Stimulated activated naive CD8-positive, alpha-beta T cell treated with anti-CD3 and anti-CD28 coated beads, Interleukin-15, amount 100 ng/mL, for 72 hours (primary cell): ENCODE data around the gene PDK2.

ENCODE experiments used
- ATAC-seq: fragments of 150-1000 bp; cut with Tn5 transposase; 2 replicates; pipeline ENCODE4 v1.10.0; 2021; ENCODE audit warnings: mild to moderate bottlenecking, moderate library complexity
- DNase-seq, 2 donors: peaks; one replicate each; pipeline ENCODE4 v3.0.0; 2021 to 2022
- H3K27ac Mint-ChIP-seq, 2 donors: one replicate each; pipeline ENCODE4 v1.8.0; 2022; ENCODE audit warnings: mild to moderate bottlenecking in 2 of 2, mixed read lengths in 2 of 2, moderate library complexity in 2 of 2
- H3K27me3 Mint-ChIP-seq: one replicate; pipeline ENCODE4 v1.8.0; 2022; ENCODE audit warnings: mixed read lengths
- H3K4me1 Mint-ChIP-seq: one replicate; pipeline ENCODE4 v1.8.0; 2022; ENCODE audit warnings: mild to moderate bottlenecking, mixed read lengths
- H3K4me3 Mint-ChIP-seq, 2 donors: one replicate each; pipeline ENCODE4 v1.8.0; 2022; ENCODE audit warnings: mild to moderate bottlenecking in 2 of 2, mixed read lengths in 2 of 2, moderate library complexity in 1 of 2
- H3K9me3 Mint-ChIP-seq, 2 donors: one replicate each; pipeline ENCODE4 v1.8.0; 2022; ENCODE audit warnings: mixed read lengths in 2 of 2

The PDK2 gene

DNA sequence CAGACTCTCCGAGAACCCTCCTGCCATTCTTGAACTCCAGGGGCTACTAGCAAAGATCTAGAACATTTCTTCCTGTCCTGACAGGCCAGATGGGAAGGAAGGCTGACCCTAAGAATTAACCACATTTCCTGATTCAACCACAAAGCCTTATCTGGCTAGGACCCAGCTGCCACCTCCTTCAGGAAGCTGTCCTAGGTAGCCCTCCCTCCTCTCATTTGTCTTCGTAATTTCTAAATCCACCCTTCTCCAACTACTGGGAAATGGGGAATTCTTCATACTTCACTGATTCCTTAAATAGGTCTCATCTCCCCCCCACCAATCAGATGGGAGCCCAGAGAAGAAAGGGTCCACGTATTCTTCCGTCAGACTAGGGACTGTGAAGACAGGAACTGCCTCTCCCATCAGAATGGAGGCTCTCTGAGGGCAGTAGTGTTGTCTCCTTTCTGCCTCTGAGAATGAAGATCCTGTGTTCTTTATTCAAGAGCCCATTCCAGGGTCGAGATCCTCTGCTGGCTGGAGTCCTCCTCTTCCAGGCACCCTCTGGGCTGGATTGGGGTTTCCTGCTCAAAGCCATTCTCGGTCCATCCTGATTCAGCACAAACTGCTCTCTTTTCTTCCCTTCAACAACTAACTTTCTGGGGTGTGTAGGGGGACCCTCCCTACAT, 32.7 kb downstream of the PDK2 start:
- H3K4me3 Mint-ChIP-seq = no peak overlapping the region
- peaks cover 47% of the 10 kb centered on the region for H3K4me1 Mint-ChIP-seq
- H3K9me3 Mint-ChIP-seq = no peaks in the 10 kb centered on the region
- peaks cover 43% of the 10 kb centered on the region for H3K27me3 Mint-ChIP-seq
- DNase-seq (no peak), ATAC-seq (no peak)
- H3K27ac Mint-ChIP-seq = no peak overlapping the region

DNA sequence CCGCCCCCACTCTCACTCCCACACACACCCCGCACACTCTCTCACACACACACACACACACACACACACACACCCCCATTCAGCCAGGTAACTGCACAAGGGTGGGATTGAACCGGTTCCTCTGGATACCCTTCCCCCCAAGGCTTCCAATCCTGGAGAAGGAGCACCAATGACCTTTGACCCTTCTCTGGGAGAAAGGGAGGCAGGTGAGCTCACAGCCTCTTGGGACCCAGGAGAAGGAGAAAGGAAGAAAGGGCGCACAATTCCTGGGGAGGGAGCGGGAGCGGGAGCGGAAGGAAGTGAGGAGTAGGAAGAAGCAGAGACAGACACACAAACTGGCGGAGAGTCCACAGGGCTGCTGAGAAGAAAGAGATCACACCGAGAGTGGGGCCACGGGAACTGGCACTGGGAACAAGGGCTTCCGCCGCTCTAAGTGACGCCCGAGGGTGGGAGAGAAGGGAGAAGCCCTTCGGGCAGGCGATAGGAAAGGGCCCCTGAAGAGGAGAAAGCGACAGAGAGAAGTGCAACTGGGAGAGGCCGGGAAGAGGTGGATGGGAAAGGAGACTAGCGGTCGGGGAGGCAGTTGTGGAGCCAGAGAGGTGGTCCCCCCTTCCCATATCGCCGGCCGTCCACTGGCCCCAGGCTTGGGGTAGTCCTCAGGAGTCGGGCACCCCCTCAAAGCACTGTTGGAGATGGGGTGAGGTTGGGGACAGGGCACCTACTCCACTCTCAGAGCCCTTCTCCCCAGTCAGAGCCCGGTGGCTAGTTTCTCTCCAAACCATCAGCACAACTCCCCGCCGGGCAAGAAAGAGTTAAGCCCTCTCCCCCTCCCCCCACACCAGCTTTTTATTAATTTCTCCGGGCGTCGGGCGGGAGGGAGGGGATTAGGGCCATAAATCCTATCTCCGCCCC, 33.5 kb downstream of the PDK2 start:
- Mint-ChIP-seq H3K27ac (peak overlapping the region in 1 of 2 donors; percentile 87), H3K27me3 (peaks cover 41% of the 10 kb centered on the region), H3K4me1 (peaks cover 54% of the 10 kb centered on the region), H3K4me3 (peak overlapping the region; percentile 60 to 72), H3K9me3 (no peaks in the 10 kb centered on the region)
- ATAC-seq (no peak), DNase-seq (no peak)

DNA sequence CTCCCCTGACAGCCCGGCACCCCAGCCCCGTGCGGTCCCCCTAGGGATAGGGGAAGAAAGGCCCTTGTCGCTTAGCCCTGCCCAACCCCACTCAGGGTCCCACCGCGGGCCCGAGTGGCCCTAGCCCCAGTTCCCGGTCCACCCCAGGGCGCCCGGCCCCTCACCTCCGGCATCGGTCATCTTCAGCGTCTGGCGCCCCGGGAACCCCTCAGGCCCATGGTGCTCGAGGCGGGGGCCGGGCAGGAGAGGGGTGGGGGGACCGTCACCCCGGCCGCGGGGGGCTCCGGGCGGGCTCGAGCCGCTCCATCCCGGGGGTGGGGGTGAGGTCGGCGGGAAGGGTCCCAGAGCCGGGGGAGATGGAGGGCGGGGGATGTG, 34.2 kb downstream of the PDK2 start:
- no peak for DNase-seq
- peaks cover 60% of the 10 kb centered on the region for H3K4me1 Mint-ChIP-seq
- no peak overlapping the region for H3K27ac Mint-ChIP-seq
- H3K4me3 Mint-ChIP-seq = peak overlapping the region; percentile 81
- H3K27me3 Mint-ChIP-seq = peaks cover 41% of the 10 kb centered on the region
- peak; percentile 16 for ATAC-seq
- H3K9me3 Mint-ChIP-seq = no peaks in the 10 kb centered on the region

GRCh38 chr17:50129728-50130558, 34.8 kb downstream of the PDK2 start, which contains the start of gene SAMD14:
TSS of gene SAMD14 (minus strand) at chr17:50130160. CDS start at chr17:50124959, 5,201 bp downstream.
- peak within 1 kb of the TSS; percentile 81 for H3K4me3 Mint-ChIP-seq
- peaks cover 41% of the 10 kb centered on the region for H3K27me3 Mint-ChIP-seq
- H3K27ac Mint-ChIP-seq = peak within 1 kb of the TSS; percentile 88 to 95
- DNase-seq (peak; percentile 38 to 47), ATAC-seq (peak; percentile 57)
- peaks cover 60% of the 10 kb centered on the region for H3K4me1 Mint-ChIP-seq
- H3K9me3 Mint-ChIP-seq = no peaks in the 10 kb centered on the region

DNA sequence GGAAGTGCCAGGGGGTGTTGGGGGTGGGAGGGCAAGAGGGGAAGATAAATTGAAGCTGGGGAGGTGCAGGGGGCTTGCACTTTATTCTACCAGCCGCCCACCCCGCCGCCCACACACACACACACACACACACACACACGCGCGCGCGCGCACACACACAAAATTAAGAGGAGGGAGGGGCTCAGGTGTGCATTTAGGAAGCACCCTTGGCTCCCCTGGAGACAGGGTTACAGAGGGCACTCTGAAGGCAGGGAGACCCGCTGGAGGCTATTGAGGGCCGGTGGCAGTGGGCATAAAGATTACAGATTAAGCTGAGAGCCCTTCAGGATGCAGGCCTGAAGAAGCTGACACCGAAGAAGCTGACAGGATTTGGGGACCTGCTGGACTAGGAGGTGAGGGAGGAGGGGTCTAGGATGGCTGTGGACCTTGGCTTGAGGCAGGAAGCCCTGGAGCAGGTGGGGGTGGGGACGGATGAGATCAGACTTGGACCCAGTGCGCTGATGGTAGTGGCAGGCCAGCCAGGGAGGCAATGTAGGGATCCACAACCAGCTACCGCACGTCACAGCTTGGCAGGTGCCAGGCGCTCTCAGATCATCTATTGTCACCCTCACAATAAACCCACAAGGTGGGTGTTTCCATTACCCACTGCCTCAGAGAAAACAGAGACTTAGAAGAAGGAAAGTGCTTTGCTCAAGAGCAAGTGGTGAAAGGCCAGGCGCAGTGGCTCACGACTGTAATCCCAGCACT, 35.6 kb downstream of the PDK2 start:
- Mint-ChIP-seq H3K27me3 (peaks cover 36% of the 10 kb centered on the region), H3K9me3 (no peaks in the 10 kb centered on the region), H3K4me1 (peaks cover 60% of the 10 kb centered on the region), H3K27ac (peak overlapping the region; percentile 88 to 95), H3K4me3 (peak overlapping the region; percentile 76 to 80)
- peak; percentile 59 for ATAC-seq
- DNase-seq = peak in 1 of 2 donors; percentile 52

DNA sequence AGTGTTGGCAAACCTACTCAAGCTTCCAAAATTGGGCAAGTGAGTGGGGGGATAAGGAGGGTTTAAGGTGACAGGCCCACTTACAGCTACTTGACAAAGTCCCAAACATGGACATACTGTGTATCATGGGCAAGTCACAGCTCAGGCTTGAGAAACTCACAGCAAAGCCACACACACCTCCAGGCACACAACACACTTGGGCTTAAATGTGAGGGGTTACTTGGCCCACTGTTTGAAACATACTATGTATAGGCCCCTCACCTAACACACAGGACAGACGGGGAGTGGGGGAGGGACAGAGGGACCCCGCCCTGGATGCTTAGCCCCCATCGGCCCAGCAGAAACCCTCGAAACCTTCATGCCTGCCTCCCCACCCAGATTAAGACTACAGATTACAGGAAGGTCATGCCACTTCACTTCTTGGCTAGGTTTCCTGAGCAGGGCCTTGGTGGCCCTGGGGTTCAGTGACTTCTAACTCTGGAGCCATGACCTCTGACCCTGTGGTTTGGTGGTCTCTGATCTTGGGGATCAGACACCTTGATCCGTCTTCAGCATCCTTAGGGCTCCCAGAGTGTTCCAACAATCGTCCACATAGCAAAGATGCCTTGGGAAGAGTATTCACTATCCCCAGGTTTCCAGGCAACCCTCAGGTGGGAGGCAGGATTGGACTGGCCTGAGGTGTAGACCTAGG, 37.1 kb downstream of the PDK2 start:
- H3K27ac Mint-ChIP-seq = peak overlapping the region in 1 of 2 donors; percentile 49
- DNase-seq = no peak
- H3K4me3 Mint-ChIP-seq = no peak overlapping the region

DNA sequence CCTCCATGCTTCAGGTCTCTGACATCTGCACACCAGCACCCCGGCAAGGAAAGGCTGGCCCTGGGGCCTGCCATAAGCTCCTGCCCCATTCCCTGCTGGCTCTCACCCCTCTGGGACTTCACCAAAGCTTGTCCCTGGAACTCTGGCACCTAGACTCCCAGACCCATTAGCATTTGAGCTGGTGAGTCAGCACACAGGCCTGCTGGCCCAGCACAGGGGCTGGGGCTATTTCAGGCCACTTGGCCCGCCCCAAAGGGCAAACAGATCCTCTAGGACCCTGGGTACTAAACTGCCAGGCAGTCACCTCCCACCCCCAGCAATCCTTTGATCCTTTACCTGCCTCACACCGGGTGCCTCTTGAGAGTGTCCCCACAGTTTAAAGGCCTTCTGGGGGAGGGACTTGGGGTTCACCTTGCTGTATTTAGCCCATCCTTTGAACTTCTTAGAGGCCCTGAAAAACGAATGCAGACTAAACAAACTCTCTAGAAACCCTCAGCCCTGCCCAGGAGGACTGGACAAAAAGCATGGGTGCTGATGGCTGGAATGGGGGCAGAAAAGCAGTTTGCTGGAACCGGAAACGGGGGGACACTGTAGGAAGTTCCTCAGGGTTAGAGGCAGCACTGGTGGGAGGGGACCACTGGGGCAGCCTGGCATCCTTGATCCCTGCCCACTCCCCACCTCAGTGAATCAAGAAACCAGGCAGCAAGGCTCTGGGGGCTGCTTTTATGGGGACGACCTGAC, 38.0 kb downstream of the PDK2 start:
- Mint-ChIP-seq H3K9me3 (no peaks in the 10 kb centered on the region), H3K27ac (no peak overlapping the region), H3K27me3 (peaks cover 26% of the 10 kb centered on the region), H3K4me1 (peaks cover 71% of the 10 kb centered on the region), H3K4me3 (no peak overlapping the region)
- DNase-seq = no peak
- ATAC-seq = no peak

More for the DNA sequence above, 37.1 kb downstream of the PDK2 start:
- no peak for ATAC-seq
- H3K4me1 Mint-ChIP-seq = peaks cover 70% of the 10 kb centered on the region
- no peaks in the 10 kb centered on the region for H3K9me3 Mint-ChIP-seq
- peaks cover 35% of the 10 kb centered on the region for H3K27me3 Mint-ChIP-seq

GRCh38 chr17:50133769-50134099, 38.6 kb downstream of the PDK2 start:
- DNase-seq = no peak
- Mint-ChIP-seq H3K4me1 (peaks cover 66% of the 10 kb centered on the region), H3K27me3 (peaks cover 21% of the 10 kb centered on the region), H3K27ac (no peak overlapping the region), H3K4me3 (no peak overlapping the region), H3K9me3 (no peaks in the 10 kb centered on the region)
- no peak for ATAC-seq

GRCh38 chr17:50134206-50135110, 39.3 kb downstream of the PDK2 start:
- no peak overlapping the region for H3K4me3 Mint-ChIP-seq
- no peaks in the 10 kb centered on the region for H3K9me3 Mint-ChIP-seq
- no peak for ATAC-seq
- DNase-seq = no peak
- no peak overlapping the region for H3K27ac Mint-ChIP-seq
- peaks cover 14% of the 10 kb centered on the region for H3K27me3 Mint-ChIP-seq
- peaks cover 60% of the 10 kb centered on the region for H3K4me1 Mint-ChIP-seq

DNA sequence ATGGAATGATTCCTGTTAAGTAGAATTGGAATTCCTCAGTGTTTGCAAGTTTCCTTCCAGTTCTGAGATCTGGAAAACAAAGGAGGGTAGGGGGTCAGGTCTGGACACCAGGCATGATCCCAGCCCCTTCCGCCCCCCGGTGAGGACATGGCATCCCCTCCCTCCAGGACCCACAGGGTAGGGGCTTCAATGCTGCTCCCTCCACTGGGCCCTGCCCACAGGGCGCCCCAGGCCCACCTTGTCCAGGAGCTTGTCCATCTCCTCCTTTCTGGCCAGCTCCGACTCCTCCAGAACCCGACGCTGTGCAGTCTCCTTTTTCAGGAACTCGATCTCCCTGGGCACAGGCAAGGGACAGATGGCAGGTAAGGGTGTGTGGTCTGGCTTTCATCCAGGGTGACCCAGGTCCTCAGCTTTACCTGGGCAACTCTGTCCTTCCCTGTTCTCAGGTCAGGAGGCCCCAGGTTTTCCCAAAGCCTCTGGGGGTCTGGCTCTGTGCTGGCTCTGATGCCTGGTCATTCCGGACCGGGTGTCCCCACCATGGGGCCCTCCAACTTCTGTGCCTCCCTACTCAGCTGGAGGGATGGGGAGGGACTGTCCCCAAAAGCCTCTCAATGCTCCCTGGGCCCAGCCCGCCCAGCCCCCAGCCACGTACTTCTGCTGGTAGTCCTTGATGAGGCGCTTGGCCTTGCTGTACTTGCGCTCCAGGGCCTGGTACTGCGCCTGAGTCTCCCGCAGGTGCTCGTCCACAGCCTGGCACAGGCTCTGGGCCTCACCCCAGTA, 40.4 kb downstream of the PDK2 start:
- ATAC-seq = no peak

DNA sequence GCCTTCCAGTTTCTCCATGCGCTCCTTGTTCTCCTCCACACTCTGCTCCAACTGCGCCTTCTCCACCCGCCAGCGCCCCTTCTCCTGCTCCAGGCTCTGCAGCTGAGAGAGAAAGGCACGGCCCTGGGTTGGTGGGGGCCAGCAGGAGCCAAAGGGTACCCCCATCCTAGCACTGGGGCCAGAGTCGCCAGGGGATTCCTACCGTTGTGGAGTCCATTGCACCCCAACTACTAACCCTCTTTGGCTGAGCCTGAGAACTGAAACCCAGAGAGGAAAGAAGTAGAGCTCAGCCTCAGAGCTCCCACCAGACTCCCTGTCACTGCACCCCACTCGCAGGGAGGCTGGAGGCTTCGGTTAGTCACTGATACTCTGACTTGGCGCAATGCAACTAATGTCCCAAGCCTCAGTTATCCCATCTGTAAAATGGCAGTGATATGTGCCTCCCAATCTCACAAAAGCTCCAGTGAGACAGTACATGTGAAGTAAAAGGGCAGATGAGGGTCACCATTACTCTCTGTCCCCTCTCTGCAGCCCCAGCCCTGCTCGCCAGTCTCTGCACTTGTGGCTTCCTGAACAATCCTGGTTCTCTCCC, 41.0 kb downstream of the PDK2 start:
- Mint-ChIP-seq H3K4me1 (peaks cover 64% of the 10 kb centered on the region), H3K4me3 (no peak overlapping the region), H3K9me3 (no peaks in the 10 kb centered on the region), H3K27ac (peak overlapping the region in 1 of 2 donors; percentile 63), H3K27me3 (peaks cover under 1% of the 10 kb centered on the region)
- DNase-seq (no peak), ATAC-seq (no peak)

More for the DNA sequence above, 40.4 kb downstream of the PDK2 start:
- Mint-ChIP-seq H3K9me3 (no peaks in the 10 kb centered on the region), H3K27ac (peak overlapping the region in 1 of 2 donors; percentile 71), H3K4me1 (peaks cover 64% of the 10 kb centered on the region), H3K27me3 (peaks cover 8% of the 10 kb centered on the region), H3K4me3 (no peak overlapping the region)
- no peak for DNase-seq

DNA sequence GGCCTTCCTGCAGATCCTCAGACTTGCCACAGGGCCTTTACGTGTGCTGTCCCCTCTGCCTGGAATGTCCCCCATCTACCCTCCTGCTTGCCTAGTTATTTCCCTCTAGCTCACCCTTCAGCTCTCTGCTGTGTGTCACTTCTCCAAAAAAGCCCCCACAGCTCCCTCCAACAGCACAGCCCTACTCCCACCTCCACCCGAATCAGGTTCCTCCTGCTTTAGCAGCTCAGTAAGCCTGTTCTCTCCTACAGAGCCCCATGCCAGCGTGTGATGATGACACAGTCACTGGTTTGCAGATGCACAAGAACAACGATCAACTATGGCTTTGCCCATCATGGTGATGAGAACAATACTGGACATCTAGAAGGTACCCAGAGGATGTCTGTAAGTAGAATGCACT, 41.9 kb downstream of the PDK2 start:
- peaks cover 64% of the 10 kb centered on the region for H3K4me1 Mint-ChIP-seq
- DNase-seq (no peak), ATAC-seq (no peak)
- H3K9me3 Mint-ChIP-seq = no peaks in the 10 kb centered on the region
- H3K4me3 Mint-ChIP-seq = no peak overlapping the region
- no peak overlapping the region for H3K27ac Mint-ChIP-seq
- H3K27me3 Mint-ChIP-seq = no peaks in the 10 kb centered on the region
